HUDEP-2 (cell line): Measurements from ENCODE around the gene HK2.
"Not testable (repeated sequence)": the region's sequence is repeated elsewhere in the genome, so short reads cannot be mapped to it uniquely, and the experiment has no call there.

ENCODE experiments used
- DNase-seq, 76 experiments: peaks; one replicate each; lab custom pipeline; 2025; ENCODE audit not compliant: unreplicated experiment in 76 of 76; lab: John Stamatoyannopoulos, UW

The HK2 gene

GRCh38 chr2:74834792-74835755 lies 1.1 kb downstream of the HK2 start:
- DNase-seq, result peak in 31 of 76 experiments; percentile 14 to 62 (median 29)

DNA sequence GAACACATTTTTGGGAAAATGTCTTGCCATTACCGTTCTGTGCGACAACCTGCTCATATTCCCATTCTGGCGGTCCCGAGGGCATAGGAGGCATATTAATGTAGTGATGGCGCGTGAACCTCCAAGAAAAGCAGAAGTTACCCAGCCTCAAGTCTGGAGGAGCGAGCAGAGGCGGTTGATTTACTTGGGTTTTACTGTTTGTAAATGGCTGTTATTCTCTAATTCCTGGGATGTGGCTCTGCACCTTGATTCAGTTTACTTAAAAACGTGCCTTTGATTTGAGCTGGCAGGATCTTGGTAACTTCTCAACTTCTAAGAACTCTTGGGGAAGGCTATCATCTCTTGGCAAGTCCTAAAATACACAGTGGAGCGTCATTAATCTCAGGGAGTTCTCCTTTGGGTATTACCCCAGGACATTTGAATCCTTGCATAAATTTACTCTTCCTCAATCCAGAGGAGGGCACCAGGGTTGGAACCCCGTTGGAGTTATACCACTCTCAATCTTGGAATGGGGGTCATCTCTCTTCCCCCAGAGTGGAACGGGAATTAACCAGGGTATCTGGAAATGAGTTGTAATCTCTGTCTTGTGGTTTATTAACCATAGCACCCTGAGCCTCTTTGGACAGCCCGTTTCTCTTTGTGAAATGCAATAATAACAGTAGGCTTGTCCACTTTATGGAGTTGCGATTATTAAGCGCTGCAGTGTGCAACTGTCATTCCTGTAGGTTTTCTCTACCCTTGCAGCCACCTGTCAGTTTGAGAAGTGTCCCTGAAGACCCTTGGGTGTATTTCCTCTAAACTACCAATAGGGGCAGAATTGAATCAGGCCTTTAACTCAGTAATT lies 2.1 kb downstream of the HK2 start:
- peak in 14 of 76 experiments; percentile 5 to 49 (median 18) for DNase-seq

DNA sequence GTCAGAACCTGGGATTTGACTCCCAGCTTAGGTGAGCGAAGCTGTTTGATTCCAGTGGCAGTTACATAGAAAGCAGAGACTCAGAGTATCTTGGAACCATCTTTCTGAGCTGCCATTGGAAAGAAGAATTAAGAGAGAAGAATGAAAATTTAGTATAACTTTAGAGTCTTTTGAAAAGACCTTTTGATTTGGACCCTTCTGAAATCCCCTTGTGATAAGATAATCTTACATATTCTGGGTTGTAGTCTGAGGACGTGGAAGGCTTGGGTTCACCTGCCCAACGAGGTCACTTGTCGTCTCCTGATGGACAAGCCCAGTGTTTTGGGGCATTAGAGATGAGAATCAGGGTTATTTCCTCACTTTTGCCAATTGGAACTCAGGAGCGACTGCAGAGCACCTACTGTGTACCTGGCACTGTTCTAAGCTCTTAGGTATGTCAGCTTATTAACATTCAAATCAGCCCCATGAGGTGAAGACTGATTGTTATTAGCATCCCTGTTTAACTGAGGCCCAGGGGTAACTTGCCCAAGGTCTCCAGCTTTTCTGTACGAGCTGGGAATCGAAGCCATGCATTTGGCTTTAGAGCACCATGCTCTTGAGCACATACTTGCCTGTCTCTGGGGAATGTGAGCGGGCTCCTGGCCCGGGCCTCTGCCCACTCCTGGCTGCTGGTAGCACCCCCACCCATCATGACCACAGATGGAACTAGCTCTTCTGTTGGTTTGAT lies 2.9 kb downstream of the HK2 start:
- DNase-seq, result peak in 1 of 76 experiments; percentile 9

- no peak for DNase-seq
Measured at GRCh38 chr2:74841641-74842040, 7.7 kb downstream of the HK2 start.

DNA sequence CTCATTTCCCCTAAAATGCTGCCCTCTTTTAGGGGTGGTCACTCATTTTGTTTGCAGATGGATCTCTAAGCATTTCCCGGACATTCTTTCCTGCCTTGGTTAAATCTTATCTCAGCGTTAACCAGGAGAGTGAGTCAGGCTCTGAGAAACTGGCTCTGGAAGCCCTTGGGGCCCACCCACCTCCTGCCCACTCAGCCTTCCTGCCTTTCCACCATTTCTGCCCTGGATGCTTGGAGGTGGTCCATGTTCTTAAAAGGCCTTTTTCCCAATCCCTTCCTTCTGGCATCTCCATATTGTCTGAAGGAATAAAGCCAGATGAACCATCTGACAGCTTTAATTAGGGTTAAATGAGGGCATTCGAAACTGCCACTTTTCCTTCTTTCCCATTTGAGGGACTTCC lies 9.5 kb downstream of the HK2 start:
- no peak for DNase-seq

DNA sequence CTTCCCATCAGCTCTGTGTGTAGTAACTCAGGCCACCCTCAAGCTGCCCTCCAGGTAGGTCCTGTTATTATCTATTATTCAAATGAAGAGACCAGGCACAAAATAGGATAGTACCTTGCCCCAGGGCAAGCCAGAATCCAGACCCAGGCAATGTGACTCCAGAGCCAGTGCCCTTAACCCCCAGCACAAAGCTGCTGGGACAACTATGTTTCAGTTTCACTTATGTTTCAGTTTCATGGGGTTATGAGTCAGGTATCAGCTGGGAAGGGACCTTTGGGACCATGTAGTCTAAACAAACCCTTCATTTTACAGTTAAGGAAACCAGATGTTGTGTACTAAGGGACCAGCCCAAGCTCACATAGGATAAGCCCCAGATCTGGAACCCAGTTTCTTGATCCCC lies 10.0 kb downstream of the HK2 start:
- no peak for DNase-seq

GRCh38 chr2:74844752-74845151 lies 10.8 kb downstream of the HK2 start:
- DNase-seq, result no peak

- peak in 33 of 76 experiments; percentile 5 to 49 (median 23) for DNase-seq
Measured at GRCh38 chr2:74845217-74845751, 11.4 kb downstream of the HK2 start.

DNA sequence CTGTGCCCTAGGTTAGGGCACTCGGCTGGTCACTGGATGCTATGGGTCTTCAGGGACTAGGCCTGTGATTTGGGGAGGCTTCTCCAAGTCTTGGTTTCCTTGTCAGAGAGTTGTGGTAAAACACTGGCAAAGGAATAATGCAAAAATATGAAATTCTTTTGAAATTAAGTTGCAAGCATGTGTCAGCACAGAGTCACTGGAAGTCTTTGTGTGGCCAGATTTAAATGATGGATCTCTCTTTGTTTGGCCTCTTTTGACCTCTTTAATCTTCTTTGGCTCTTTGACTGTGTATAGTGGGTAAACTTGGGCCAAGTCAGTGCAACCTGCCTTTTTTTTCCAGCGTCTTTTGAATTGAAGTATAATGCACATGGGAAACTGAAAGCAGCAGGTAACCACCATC lies 12.1 kb downstream of the HK2 start:
- DNase-seq, result no peak

GRCh38 chr2:74846481-74846880 lies 12.6 kb downstream of the HK2 start:
- DNase-seq, result no peak

GRCh38 chr2:74847070-74847858 lies 13.3 kb downstream of the HK2 start:
- DNase-seq, result no peak

GRCh38 chr2:74849228-74849892 lies 15.4 kb downstream of the HK2 start:
- peak in 62 of 76 experiments; percentile 6 to 80 (median 38) for DNase-seq

- no peak for DNase-seq
Measured at GRCh38 chr2:74850496-74851190, 16.7 kb downstream of the HK2 start.

- no peak for DNase-seq
Measured at GRCh38 chr2:74851191-74851566, 17.3 kb downstream of the HK2 start.

- DNase-seq, result not testable (repeated sequence)
Measured at GRCh38 chr2:74853360-74853759, 19.4 kb downstream of the HK2 start.

GRCh38 chr2:74854401-74854800 lies 20.5 kb downstream of the HK2 start:
- no peak for DNase-seq

- DNase-seq, result not testable (repeated sequence)
Measured at GRCh38 chr2:74855114-74855707, 21.3 kb downstream of the HK2 start.

GRCh38 chr2:74856004-74856578 lies 22.2 kb downstream of the HK2 start:
- DNase-seq, result no peak
